GM15510 (cell line): Measurements from ENCODE around the gene NCAPH2.

Experiments used
- POLR2A ChIP-seq: IDR thresholded peaks from 3 replicates; pipeline ENCODE4 v1.6.1; 2011; ENCODE audit warnings: borderline replicate concordance; ENCODE audit not compliant: insufficient read length; ENCODE audit errors: extremely low read depth

NCAPH2 gene

DNA sequence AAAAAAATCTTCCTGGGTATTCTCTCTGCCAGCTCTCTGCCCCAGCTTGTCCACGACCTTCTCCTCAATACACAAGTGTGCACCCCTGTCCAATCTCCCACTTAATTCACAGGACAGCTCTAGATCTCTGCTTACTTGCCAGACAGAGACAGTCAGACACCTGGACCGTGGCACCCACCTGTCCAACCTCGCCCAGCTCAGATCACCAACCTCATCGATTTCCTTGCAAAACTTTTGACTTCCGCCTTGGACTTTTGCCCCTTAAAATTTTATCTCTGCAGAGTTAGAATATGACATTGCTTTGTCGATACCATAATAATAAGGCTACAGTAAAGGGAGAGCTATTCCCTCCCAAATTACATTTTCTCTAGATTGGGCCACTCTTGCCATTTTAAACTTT, 10.9 kb upstream of the NCAPH2 start:
- no peak for TF ChIP-seq POLR2A

DNA sequence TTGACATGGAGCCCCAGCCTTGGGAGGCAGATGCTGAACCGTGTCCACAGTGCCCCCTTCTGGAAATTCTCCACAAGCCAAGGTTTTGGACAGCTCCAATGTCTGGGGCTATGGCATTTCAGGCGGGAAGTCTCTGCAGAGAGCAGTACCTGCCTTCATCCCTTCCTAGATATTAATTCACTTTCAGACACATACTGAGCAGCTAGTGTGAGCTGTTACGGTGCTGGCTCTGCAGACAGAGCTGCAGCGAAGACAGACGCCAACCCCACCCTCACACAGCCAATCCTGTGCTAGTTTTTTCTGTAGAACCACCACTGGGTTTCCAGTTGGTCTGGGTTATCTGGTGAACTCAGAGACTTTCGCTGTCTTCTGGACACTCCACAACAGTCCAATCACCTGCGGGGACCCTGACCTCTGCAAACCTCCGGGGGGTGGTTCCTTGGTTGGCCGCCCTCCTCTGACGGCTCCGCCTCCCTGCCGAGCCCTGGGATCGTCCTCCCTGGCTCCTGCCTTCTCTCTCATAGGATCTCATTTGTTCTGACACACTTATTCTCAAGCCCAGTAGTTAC, 9.6 kb upstream of the NCAPH2 start:
- no peak for TF ChIP-seq POLR2A

GRCh38 chr22:50500452-50500851, 7.6 kb upstream of the NCAPH2 start:
- no peak for TF ChIP-seq POLR2A

DNA sequence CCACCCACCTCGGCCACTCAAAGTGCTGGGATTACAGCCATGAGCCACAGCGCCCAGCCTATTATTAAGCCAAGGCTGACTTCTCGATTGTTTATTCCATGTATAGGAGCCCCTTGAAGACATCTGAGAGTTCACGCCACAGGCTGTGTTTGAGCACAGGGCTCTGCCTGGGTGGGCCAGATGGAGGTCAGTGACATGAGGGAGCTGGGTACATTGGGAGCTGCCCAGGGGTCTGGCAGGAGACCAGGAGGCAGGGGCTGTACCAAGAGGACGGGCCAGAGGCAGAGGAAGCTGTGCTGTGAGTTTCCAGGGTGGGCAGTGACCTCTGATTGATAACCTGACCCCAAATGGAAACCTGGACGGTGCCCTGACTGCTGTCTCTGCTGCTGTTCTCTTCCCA, 5.9 kb upstream of the NCAPH2 start:
- no peak for TF ChIP-seq POLR2A

DNA sequence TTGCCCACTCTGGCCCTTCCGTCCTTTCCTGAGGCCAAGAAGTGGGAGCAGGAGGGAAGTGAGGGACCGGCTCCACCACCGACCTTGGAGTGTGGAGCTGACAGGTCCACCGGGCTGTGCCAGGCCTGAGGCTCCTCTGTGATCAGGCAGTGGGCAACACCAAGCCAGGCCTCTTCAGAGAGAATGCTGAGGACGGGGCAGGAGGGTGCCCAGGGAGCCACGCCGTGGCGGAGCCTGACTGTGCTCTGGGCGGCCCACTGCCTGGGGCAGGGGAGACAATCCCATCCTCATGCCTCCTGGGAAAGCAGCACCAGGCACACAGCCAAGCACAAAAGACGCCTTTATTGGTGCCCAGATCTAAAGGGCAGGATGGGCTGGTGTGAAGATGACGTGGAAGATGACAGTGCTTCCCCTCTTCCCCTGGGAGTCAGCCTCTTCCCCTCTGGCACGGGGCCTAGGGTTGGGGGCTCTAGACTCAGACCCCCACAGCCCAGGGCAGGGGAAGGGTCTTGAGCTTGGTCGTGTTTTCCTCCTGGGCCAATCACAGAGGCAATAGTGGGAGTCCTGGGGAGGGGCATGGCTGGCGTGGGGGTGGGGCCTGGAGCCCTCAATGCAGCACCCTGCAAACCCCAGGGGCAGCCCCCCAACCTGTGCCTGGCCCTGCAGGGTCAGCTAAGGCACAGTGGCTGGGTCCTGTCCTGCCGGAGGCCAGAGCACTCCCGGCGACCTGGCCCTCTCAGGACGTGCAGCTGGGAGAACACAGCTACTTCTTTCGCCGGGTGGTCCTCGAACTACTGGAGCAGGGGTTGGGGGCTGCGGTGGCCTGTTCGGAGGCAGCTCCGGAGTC, 5.2 kb upstream of the NCAPH2 start:
- no peak for TF ChIP-seq POLR2A

DNA sequence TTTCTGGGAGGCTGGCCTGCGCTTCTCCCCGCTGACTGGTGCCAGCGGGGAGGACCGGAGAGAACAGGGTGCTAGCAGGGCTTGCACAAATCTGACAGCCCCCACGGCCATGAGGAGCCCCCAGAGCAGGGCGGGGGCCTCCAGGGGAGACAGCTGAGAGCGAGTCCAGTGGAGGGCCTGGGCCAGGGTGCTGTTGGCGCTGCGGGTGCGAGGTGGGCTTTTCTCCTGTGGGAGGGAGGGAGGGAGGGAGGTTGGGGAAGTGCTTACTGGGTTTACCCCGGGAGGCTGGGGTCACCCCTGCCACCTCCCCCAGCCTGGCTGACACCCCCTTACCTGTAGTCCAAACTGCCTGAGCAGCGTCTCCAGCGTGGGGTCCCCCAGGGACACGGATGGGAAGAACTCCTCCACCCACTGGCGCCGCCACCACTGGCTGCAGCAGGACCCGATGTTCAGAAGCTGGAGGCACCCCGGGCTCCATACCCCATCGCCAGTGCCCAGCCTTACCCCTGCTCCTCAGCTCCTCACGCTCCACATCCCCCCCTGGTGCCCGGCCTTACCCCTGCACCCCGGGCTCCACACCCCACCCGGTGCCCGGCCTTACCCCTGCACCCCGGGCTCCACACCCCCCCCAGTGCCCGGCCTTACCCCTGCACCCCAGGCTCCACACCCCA, 4.4 kb upstream of the NCAPH2 start:
- TF ChIP-seq POLR2A: no peak

GRCh38 chr22:50504369-50505211, 3.4 kb upstream of the NCAPH2 start:
- no peak for TF ChIP-seq POLR2A

DNA sequence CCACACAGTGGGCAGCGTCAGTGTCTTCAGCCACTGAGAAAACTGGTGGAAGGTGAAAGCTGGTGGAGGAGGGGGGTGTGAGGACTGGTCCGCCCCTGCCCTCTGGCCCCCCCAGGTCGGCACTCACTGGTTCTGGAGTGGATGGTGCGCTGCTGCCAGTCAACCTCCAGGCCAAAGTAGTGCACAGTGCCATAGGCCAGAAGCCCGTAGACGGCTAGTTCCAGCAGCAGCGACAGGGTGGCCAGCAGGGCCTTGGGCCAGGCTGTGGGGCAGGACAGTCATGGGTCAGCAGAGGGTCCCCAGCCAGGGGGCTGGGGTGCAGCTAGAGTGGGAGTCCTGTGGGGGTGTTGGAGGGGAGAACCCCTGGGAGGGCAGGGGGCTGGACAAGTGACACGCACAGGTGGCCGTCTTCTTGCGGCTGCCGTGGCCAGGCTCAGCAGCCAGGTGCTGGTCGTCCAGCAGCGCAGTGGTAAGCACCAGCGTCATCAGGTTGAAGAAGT, 2.7 kb upstream of the NCAPH2 start:
- TF ChIP-seq POLR2A: no peak

- TF ChIP-seq POLR2A: no peak
Observed at GRCh38 chr22:50505776-50506610, 2.0 kb upstream of the NCAPH2 start.

DNA sequence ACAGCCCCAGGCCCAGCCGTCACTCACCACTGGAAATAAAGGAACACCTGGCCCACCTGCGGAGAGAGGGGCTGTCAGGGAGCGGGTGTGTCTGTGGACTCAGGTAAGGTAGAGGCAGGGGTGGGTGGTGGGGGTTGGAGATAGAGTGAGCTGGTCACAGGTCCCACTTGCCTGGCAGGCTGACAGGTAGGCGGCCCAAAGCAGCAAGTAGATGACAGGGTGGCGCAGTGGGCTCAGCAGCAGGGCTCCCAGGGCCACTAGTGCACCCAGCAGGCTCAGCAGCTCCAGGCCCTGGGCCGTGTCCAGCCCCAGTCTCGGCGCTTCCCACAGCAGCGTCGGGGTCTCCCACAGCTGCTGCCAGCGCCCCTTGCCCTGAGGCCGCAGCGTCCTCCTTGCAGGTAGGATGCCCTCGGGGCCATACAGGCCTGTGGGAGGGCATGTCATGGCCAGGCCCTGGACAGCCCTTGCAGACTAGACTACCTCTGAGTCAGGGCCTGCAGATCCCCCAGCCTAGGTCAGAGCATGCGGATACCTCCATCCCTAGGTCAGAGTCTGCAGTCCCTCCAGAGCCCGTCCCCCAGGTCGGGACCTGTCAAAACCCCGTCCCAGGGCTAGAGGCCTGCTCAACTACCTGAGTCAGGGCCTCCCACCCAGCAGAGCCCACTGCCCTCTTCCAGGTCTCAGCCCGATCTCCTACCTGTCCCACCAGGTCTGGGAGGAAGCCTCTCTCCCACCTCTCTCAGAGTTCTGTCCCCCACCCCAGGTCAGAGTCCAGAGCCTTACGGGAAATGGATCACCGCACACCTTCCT, 1.2 kb upstream of the NCAPH2 start:
- no peak for TF ChIP-seq POLR2A

GRCh38 chr22:50507421-50507990, 518 bp upstream of the NCAPH2 start, which contains the start of gene LMF2:
TSS of gene LMF2 (minus strand) at chr22:50507702. CDS start at chr22:50507675, 27 bp downstream.
- peak; percentile 72 for TF ChIP-seq POLR2A

GRCh38 chr22:50508897-50509296, 873 bp downstream of the NCAPH2 start:
- no peak for TF ChIP-seq POLR2A

GRCh38 chr22:50513175-50513574, 5.2 kb downstream of the NCAPH2 start:
- no peak for TF ChIP-seq POLR2A

DNA sequence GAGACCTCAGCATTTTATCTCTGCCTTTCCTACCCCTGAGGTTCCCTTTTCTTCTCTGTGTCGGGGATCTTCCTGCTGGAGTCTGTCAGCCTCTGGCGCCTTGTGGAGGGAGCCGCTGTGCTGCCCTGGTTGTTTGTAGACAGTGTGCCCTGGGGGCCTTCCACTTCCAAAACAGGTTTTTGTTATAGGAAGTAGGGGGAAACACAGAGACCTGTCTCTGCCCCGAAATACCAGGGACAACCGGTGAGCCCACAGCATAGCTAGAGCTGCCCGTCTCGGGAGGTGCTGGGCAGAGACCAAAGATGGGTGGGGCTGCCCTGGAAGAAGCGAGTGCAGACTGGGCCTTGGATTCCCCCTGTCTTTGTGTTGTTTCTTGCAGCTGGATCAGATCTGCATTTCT, 8.0 kb downstream of the NCAPH2 start:
- no peak for TF ChIP-seq POLR2A
